ENCODE results near the gene TUBB2A. TPM values are rescaled to one million over a fixed set of nuclear protein-coding genes. Genes with fewer than 3 reads are reported as not detected.

Gene TUBB2A
- total and polyA plus RNA-seq, 2 of the 13 experiments (the other 11 are each of a cell fraction or from before 2014, with no cell fraction given) = 35.3 to 106 TPM

DNA sequence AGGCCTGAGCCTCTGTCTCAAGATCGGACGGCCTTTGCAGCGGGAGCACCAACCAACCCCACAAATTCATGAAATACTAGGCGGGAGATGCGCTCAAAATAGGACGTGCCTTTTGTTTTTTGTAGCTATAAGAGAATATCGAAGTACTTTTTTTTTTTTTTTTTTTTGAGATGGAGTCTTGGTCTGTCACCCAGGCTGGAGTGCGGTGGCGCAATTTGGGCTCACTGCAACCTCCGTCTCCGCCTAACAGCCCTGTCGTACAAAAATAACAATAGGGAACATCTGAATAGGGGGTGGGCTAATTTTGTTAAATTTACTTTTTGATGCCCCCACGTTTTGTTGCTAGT, 5.9 kb upstream of the TUBB2A start (continued):
- no peak for TF ChIP-seq HIVEP1 (CRISPR knock-in tag; IDR thresholded peaks at IDR 0.05)
- peak; percentile 1; the same call in 1 of the 2 replicates for TF ChIP-seq ZNF607 (CRISPR knock-in tag; IDR thresholded peaks at IDR 0.05; ENCODE audit: borderline replicate concordance)
- TF ChIP-seq PCBP1 (IDR thresholded peaks at IDR 0.05; ENCODE audit: borderline replicate concordance, low read depth, low read length) = no peak
- TF ChIP-seq ZNF547 (CRISPR knock-in tag; IDR thresholded peaks at IDR 0.05) = no peak
- TF ChIP-seq ZFX (CRISPR knock-in tag; IDR thresholded peaks at IDR 0.05; ENCODE audit: low read depth) = peak; percentile 66; the same call in 1 of the 2 replicates
- TF ChIP-seq, protein P1, sequence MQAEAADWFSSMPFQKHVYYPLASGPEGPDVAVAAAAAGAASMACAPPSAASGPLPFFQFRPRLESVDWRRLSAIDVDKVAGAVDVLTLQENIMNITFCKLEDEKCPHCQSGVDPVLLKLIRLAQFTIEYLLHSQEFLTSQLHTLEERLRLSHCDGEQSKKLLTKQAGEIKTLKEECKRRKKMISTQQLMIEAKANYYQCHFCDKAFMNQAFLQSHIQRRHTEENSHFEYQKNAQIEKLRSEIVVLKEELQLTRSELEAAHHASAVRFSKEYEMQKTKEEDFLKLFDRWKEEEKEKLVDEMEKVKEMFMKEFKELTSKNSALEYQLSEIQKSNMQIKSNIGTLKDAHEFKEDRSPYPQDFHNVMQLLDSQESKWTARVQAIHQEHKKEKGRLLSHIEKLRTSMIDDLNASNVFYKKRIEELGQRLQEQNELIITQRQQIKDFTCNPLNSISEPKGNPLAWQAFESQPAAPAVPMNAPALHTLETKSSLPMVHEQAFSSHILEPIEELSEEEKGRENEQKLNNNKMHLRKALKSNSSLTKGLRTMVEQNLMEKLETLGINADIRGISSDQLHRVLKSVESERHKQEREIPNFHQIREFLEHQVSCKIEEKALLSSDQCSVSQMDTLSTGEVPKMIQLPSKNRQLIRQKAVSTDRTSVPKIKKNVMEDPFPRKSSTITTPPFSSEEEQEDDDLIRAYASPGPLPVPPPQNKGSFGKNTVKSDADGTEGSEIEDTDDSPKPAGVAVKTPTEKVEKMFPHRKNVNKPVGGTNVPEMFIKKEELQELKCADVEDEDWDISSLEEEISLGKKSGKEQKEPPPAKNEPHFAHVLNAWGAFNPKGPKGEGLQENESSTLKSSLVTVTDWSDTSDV (CRISPR knock-in tag; IDR thresholded peaks at IDR 0.05) = no peak
- no peak for TF ChIP-seq DR1 (CRISPR knock-in tag; IDR thresholded peaks at IDR 0.05)
- TF ChIP-seq GTF2F1 (IDR thresholded peaks at IDR 0.05; ENCODE audit: low read length) = no peak
- no peak for TF ChIP-seq SCMH1 (CRISPR knock-in tag; IDR thresholded peaks at IDR 0.05; ENCODE audit: borderline replicate concordance)
- TF ChIP-seq GATA4 (IDR thresholded peaks at IDR 0.05; ENCODE audit: borderline replicate concordance, low read depth) = no peak
- TF ChIP-seq PHF8 (CRISPR knock-in tag; IDR thresholded peaks at IDR 0.05) = no peak; the same call in 1 of the 2 replicates
- TF ChIP-seq ZKSCAN1 (IDR thresholded peaks at IDR 0.05; ENCODE audit: low read length) = no peak
- 0 out of 2 replicates have a peak, but pooled peaks have one; percentile 3 for TF ChIP-seq CEBPB (IDR thresholded peaks at IDR 0.05; ENCODE audit: borderline replicate concordance, low read depth, low read length)
- TF ChIP-seq, protein P2, sequence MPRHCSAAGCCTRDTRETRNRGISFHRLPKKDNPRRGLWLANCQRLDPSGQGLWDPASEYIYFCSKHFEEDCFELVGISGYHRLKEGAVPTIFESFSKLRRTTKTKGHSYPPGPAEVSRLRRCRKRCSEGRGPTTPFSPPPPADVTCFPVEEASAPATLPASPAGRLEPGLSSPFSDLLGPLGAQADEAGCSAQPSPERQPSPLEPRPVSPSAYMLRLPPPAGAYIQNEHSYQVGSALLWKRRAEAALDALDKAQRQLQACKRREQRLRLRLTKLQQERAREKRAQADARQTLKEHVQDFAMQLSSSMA (CRISPR knock-in tag; IDR thresholded peaks at IDR 0.05) = peak; percentile 59; the same call in 1 of the 2 replicates
- TF ChIP-seq, protein P3, sequence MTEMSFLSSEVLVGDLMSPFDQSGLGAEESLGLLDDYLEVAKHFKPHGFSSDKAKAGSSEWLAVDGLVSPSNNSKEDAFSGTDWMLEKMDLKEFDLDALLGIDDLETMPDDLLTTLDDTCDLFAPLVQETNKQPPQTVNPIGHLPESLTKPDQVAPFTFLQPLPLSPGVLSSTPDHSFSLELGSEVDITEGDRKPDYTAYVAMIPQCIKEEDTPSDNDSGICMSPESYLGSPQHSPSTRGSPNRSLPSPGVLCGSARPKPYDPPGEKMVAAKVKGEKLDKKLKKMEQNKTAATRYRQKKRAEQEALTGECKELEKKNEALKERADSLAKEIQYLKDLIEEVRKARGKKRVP (CRISPR knock-in tag; IDR thresholded peaks at IDR 0.05) = 0 out of 4 replicates have a peak, but pooled peaks of 1 of the 2 experiments have one; percentile 12
- no peak for TF ChIP-seq JUNB (CRISPR knock-in tag; IDR thresholded peaks at IDR 0.05; ENCODE audit: borderline replicate concordance)
- 0 out of 2 replicates have a peak, but pooled peaks have one; percentile 4 for TF ChIP-seq GATAD2A (CRISPR knock-in tag; IDR thresholded peaks at IDR 0.05)
- TF ChIP-seq, protein P4, sequence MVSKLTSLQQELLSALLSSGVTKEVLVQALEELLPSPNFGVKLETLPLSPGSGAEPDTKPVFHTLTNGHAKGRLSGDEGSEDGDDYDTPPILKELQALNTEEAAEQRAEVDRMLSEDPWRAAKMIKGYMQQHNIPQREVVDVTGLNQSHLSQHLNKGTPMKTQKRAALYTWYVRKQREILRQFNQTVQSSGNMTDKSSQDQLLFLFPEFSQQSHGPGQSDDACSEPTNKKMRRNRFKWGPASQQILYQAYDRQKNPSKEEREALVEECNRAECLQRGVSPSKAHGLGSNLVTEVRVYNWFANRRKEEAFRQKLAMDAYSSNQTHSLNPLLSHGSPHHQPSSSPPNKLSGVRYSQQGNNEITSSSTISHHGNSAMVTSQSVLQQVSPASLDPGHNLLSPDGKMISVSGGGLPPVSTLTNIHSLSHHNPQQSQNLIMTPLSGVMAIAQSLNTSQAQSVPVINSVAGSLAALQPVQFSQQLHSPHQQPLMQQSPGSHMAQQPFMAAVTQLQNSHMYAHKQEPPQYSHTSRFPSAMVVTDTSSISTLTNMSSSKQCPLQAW (CRISPR knock-in tag; IDR thresholded peaks at IDR 0.05) = 0 out of 2 replicates have a peak, but pooled peaks have one; percentile 9
- 0 out of 2 replicates have a peak, but pooled peaks have one; percentile 19 for TF ChIP-seq ZNF263 (CRISPR knock-in tag; IDR thresholded peaks at IDR 0.05)
- TF ChIP-seq RFX3 (CRISPR knock-in tag; IDR thresholded peaks at IDR 0.05) = no peak
- TF ChIP-seq HDAC2 (CRISPR knock-in tag; IDR thresholded peaks at IDR 0.05) = 0 out of 2 replicates have a peak, but pooled peaks have one; percentile 4
- TF ChIP-seq CEBPG (CRISPR knock-in tag; IDR thresholded peaks at IDR 0.05) = peak; percentile 17
- TF ChIP-seq AHR (CRISPR knock-in tag; IDR thresholded peaks at IDR 0.05) = 0 out of 2 replicates have a peak, but pooled peaks have one; percentile 9
- TF ChIP-seq ZNF556 (CRISPR knock-in tag; IDR thresholded peaks at IDR 0.05; ENCODE audit: borderline replicate concordance) = no peak
- TF ChIP-seq, protein P5, sequence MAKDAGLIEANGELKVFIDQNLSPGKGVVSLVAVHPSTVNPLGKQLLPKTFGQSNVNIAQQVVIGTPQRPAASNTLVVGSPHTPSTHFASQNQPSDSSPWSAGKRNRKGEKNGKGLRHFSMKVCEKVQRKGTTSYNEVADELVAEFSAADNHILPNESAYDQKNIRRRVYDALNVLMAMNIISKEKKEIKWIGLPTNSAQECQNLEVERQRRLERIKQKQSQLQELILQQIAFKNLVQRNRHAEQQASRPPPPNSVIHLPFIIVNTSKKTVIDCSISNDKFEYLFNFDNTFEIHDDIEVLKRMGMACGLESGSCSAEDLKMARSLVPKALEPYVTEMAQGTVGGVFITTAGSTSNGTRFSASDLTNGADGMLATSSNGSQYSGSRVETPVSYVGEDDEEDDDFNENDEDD (CRISPR knock-in tag; IDR thresholded peaks at IDR 0.05; ENCODE audit: borderline replicate concordance) = no peak

Measured in HepG2 (cell line).